Testis (tissue), 2 donors: Measurements from ENCODE around the gene KAT2B.

Experiments used
- POLR2A ChIP-seq: fragments of 450-650 bp; IDR thresholded peaks from one replicate; pipeline ENCODE4 v1.6.1; 2017; ENCODE audit warnings: antibody characterized with exemption, mild to moderate bottlenecking, moderate library complexity
- TF ChIP-seq, protein P1 (sequence below), 3 experiments: fragments of 450-650 bp in 2 of 3; fragments of 200-600 bp in 1 of 3; sonication (generic) in 1 of 3; IDR thresholded peaks; one replicate each; pipeline ENCODE4 v1.5.1; 2016 to 2019; ENCODE audit warnings: antibody characterized with exemption in 3 of 3, mild to moderate bottlenecking in 2 of 3, moderate library complexity in 1 of 3

DNA sequence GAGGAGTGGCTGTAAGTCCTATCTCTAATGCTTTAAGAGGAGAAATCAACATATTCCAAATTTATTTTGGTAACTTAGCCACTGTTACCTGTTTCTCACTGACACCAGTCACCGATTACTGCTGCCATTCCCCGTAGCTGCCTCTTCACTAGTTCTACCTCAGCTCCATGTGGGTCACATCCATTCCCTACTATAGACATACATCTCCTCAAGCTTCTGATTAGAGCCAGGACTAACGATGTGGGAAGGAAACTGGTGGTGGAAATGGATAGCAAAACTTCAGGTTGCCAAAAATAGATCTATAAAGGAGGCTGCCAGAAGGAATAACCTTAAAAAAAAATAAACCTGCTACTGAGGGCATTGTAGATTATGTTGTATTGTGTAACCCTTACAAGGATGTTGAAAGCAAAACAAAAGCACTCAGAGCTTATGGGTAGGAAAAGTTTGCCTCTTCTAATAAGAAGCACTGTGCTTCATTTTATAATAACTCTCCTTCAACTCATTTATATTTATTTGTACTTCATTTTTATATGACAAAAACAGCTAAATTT lies 56.0 kb downstream of the KAT2B start:
- TF ChIP-seq, protein P1, sequence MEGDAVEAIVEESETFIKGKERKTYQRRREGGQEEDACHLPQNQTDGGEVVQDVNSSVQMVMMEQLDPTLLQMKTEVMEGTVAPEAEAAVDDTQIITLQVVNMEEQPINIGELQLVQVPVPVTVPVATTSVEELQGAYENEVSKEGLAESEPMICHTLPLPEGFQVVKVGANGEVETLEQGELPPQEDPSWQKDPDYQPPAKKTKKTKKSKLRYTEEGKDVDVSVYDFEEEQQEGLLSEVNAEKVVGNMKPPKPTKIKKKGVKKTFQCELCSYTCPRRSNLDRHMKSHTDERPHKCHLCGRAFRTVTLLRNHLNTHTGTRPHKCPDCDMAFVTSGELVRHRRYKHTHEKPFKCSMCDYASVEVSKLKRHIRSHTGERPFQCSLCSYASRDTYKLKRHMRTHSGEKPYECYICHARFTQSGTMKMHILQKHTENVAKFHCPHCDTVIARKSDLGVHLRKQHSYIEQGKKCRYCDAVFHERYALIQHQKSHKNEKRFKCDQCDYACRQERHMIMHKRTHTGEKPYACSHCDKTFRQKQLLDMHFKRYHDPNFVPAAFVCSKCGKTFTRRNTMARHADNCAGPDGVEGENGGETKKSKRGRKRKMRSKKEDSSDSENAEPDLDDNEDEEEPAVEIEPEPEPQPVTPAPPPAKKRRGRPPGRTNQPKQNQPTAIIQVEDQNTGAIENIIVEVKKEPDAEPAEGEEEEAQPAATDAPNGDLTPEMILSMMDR (IDR thresholded peaks at IDR 0.05), result no peak
- no peak for TF ChIP-seq POLR2A
